ENCODE data around the gene TRPV5. TPM values are rescaled to one million over a fixed set of nuclear protein-coding genes. Genes with fewer than 3 reads are reported as not detected.

The TRPV5 gene
- total RNA-seq, 1 donor from 2014 or later: not detected

- no peak for DNase-seq (ENCODE audit: low spot score)
- Mint-ChIP-seq H3K36me3 (ENCODE audit: low read depth) (no peaks in the 10 kb centered on the region), H3K4me3 (ENCODE audit: unreplicated experiment) (no peak overlapping the region), H3K4me1 (ENCODE audit: low read depth) (no peaks in the 10 kb centered on the region), H3K27me3 (ENCODE audit: low read depth) (peaks cover 33% of the 10 kb centered on the region), H3K27ac (ENCODE audit: unreplicated experiment) (no peak overlapping the region), H3K9me3 (ENCODE audit: low read depth) (no peaks in the 10 kb centered on the region)
- TF ChIP-seq CTCF (IDR thresholded peaks at IDR 0.05): no peak
Observed at GRCh38 chr7:142897691-142898090, 35.9 kb downstream of the TRPV5 start.

GRCh38 chr7:142896741-142897379 is 36.7 kb downstream of the TRPV5 start:
- TF ChIP-seq CTCF (IDR thresholded peaks at IDR 0.05): no peak
- Mint-ChIP-seq H3K9me3 (ENCODE audit: low read depth) (no peaks in the 10 kb centered on the region), H3K36me3 (ENCODE audit: low read depth) (no peaks in the 10 kb centered on the region), H3K27ac (ENCODE audit: unreplicated experiment) (no peak overlapping the region), H3K4me3 (ENCODE audit: unreplicated experiment) (no peak overlapping the region), H3K27me3 (ENCODE audit: low read depth) (peaks cover 32% of the 10 kb centered on the region), H3K4me1 (ENCODE audit: low read depth) (no peaks in the 10 kb centered on the region)
- DNase-seq (ENCODE audit: low spot score): no peak

GRCh38 chr7:142896151-142896550 is 37.4 kb downstream of the TRPV5 start:
- no peak overlapping the region for H3K27ac Mint-ChIP-seq (ENCODE audit: unreplicated experiment)

GRCh38 chr7:142894985-142895593 is 38.5 kb downstream of the TRPV5 start:
- no peaks in the 10 kb centered on the region for H3K4me1 Mint-ChIP-seq (ENCODE audit: low read depth)
- H3K36me3 Mint-ChIP-seq (ENCODE audit: low read depth): no peaks in the 10 kb centered on the region
- H3K9me3 Mint-ChIP-seq (ENCODE audit: low read depth): no peaks in the 10 kb centered on the region
- H3K4me3 Mint-ChIP-seq (ENCODE audit: unreplicated experiment): no peak overlapping the region
- no peak for TF ChIP-seq CTCF (IDR thresholded peaks at IDR 0.05)
- no peak overlapping the region for H3K27ac Mint-ChIP-seq (ENCODE audit: unreplicated experiment)
- no peak for DNase-seq (ENCODE audit: low spot score)
- H3K27me3 Mint-ChIP-seq (ENCODE audit: low read depth): peaks cover 33% of the 10 kb centered on the region

More at GRCh38 chr7:142896151-142896550, 37.4 kb downstream of the TRPV5 start:
- no peak for TF ChIP-seq CTCF (IDR thresholded peaks at IDR 0.05)
- Mint-ChIP-seq H3K4me3 (ENCODE audit: unreplicated experiment) (no peak overlapping the region), H3K4me1 (ENCODE audit: low read depth) (no peaks in the 10 kb centered on the region), H3K36me3 (ENCODE audit: low read depth) (no peaks in the 10 kb centered on the region), H3K27me3 (ENCODE audit: low read depth) (peaks cover 33% of the 10 kb centered on the region), H3K9me3 (ENCODE audit: low read depth) (no peaks in the 10 kb centered on the region)
- no peak for DNase-seq (ENCODE audit: low spot score)

GRCh38 chr7:142894112-142894984 is 39.2 kb downstream of the TRPV5 start:
- Mint-ChIP-seq H3K27ac (ENCODE audit: unreplicated experiment) (no peak overlapping the region), H3K27me3 (ENCODE audit: low read depth) (peaks cover 33% of the 10 kb centered on the region), H3K9me3 (ENCODE audit: low read depth) (no peaks in the 10 kb centered on the region), H3K4me3 (ENCODE audit: unreplicated experiment) (no peak overlapping the region), H3K4me1 (ENCODE audit: low read depth) (no peaks in the 10 kb centered on the region), H3K36me3 (ENCODE audit: low read depth) (no peaks in the 10 kb centered on the region)
- TF ChIP-seq CTCF (IDR thresholded peaks at IDR 0.05): no peak
- no peak for DNase-seq (ENCODE audit: low spot score)
